Left lung (tissue), 10 donors: Measurements from ENCODE around the gene KIF26B. TPM values are rescaled to one million over a fixed set of nuclear protein-coding genes. Genes with fewer than 3 reads are reported as not detected.

Experiments
- ATAC-seq: fragments of 200-7000 bp; cut with Tn5 transposase; one replicate; pipeline ENCODE4 v1.9.1; 2020; ENCODE audit warnings: moderate library complexity
- DNase-seq, 4 donors: peaks; one replicate each; pipeline ENCODE4 v3.0.0-alpha.2; 2013 to 2020
- H3K27ac ChIP-seq, 2 donors: fragments of 200-600 bp; sonication (generic) in 1 of 2; one replicate each; pipeline versions ENCODE4 v1.5.0 to v1.8.0; 2020 to 2021
- H3K27me3 ChIP-seq, 2 donors: fragments of 200-600 bp; sonication (generic) in 1 of 2; one replicate each; pipeline versions ENCODE4 v1.5.0 to v1.8.0; 2020 to 2021
- H3K36me3 ChIP-seq, 2 donors: fragments of 200-600 bp; sonication (generic) in 1 of 2; one replicate each; pipeline versions ENCODE4 v1.5.0 to v1.8.0; 2020 to 2021
- H3K4me1 ChIP-seq, 2 donors: fragments of 200-600 bp; one replicate each; pipeline ENCODE4 v1.8.0; 2021
- H3K4me3 ChIP-seq, 2 donors: fragments of 200-600 bp; sonication (generic) in 1 of 2; one replicate each; pipeline versions ENCODE4 v1.5.0 to v1.8.0; 2020 to 2021; ENCODE audit warnings: mild to moderate bottlenecking in 1 of 2
- H3K9me3 ChIP-seq, 2 donors: fragments of 200-600 bp; sonication (generic) in 1 of 2; one replicate each; pipeline versions ENCODE4 v1.5.0 to v1.8.0; 2020 to 2021
- CTCF ChIP-seq, 2 donors: fragments of 200-600 bp; sonication (generic) in 1 of 2; IDR thresholded peaks; one replicate each; pipeline versions ENCODE4 v1.5.0 to v1.8.0; 2021; ENCODE audit warnings: antibody characterized with exemption in 2 of 2
- intact Hi-C, 2 donors: fragments of 100-400 bp; cut with DNase I; formaldehyde crosslinking; loops; one replicate each; pipeline versions ENCODE4 v1.11.2 to v1.14.2; 2022
- polyA plus RNA-seq, 6 donors: library from polyadenylated mRNA; unstranded; fragments of 120-200 nt; gene quantifications; one replicate each; pipeline ENCODE4 v1.2.1, GENCODE V29; 2013; ENCODE audit not compliant: insufficient read length in 6 of 6
- total RNA-seq, 2 donors: library from RNA; stranded (reverse); fragmentation: NEBNext Ultra II Directional; extraction: Animal tissue kit (Norgen Biotek cat#: 25700); gene quantifications; one replicate each; pipeline ENCODE4 v1.2.1, GENCODE V29; 2021
- donor health status: DM: no; HTN: yes; CAD: no.
- donor health status: DM: no; HTN: no; CAD: no.

KIF26B gene
- total and polyA plus RNA-seq, 8 donors: 3.9 to 28.3 (median 6.5) TPM

- Histone ChIP-seq H3K36me3 (no peaks in the 10 kb centered on the region), H3K4me3 (no peak overlapping the region), H3K27me3 (no peaks in the 10 kb centered on the region), H3K9me3 (peaks cover 0 to 22% of the 10 kb centered on the region in 2 donors), H3K27ac (no peak overlapping the region), H3K4me1 (no peaks in the 10 kb centered on the region)
- ATAC-seq: no peak
- TF ChIP-seq CTCF (IDR thresholded peaks at IDR 0.05): no peak
- intact Hi-C loops: no loop called here
- no peak for DNase-seq
Observed at GRCh38 chr1:245211035-245211749, 56.4 kb downstream of the KIF26B start.

- Histone ChIP-seq H3K36me3 (no peaks in the 10 kb centered on the region), H3K4me3 (no peak overlapping the region), H3K4me1 (no peaks in the 10 kb centered on the region), H3K27ac (no peak overlapping the region), H3K27me3 (no peaks in the 10 kb centered on the region), H3K9me3 (peaks cover 0 to 16% of the 10 kb centered on the region in 2 donors)
- no peak for TF ChIP-seq CTCF (IDR thresholded peaks at IDR 0.05)
- intact Hi-C loops: no loop called here
- ATAC-seq: no peak
- DNase-seq: no peak
Observed at GRCh38 chr1:245211761-245212160, 57.0 kb downstream of the KIF26B start.

GRCh38 chr1:245212221-245212710, 57.5 kb downstream of the KIF26B start:
- Histone ChIP-seq H3K27me3 (no peaks in the 10 kb centered on the region), H3K36me3 (no peaks in the 10 kb centered on the region), H3K4me1 (no peaks in the 10 kb centered on the region), H3K9me3 (peaks cover 0 to 11% of the 10 kb centered on the region in 2 donors), H3K4me3 (no peak overlapping the region), H3K27ac (no peak overlapping the region)
- ATAC-seq (no peak), DNase-seq (no peak)
- intact Hi-C loops: no loop called here
- TF ChIP-seq CTCF (IDR thresholded peaks at IDR 0.05): no peak

GRCh38 chr1:245213066-245213831, 58.5 kb downstream of the KIF26B start:
- no peaks in the 10 kb centered on the region for H3K4me1 ChIP-seq
- no peak overlapping the region for H3K27ac ChIP-seq
- H3K4me3 ChIP-seq: no peak overlapping the region
- intact Hi-C loops: no loop called here
- TF ChIP-seq CTCF (IDR thresholded peaks at IDR 0.05): no peak
- H3K9me3 ChIP-seq: peaks cover 0 to 1% of the 10 kb centered on the region in 2 donors
- DNase-seq (no peak), ATAC-seq (no peak)
- no peaks in the 10 kb centered on the region for H3K36me3 ChIP-seq
- no peaks in the 10 kb centered on the region for H3K27me3 ChIP-seq

GRCh38 chr1:245215071-245215470, 60.3 kb downstream of the KIF26B start:
- intact Hi-C loops: no loop called here
- Histone ChIP-seq H3K27me3 (no peaks in the 10 kb centered on the region), H3K9me3 (no peaks in the 10 kb centered on the region), H3K36me3 (no peaks in the 10 kb centered on the region), H3K27ac (no peak overlapping the region), H3K4me1 (no peaks in the 10 kb centered on the region), H3K4me3 (no peak overlapping the region)
- TF ChIP-seq CTCF (IDR thresholded peaks at IDR 0.05): no peak
- DNase-seq (no peak), ATAC-seq (no peak)
